Loucy (cell line): Measurements from ENCODE around the gene MGAT5.

Experiments used
- CTCF ChIP-seq: fragments of 200-600 bp; sonication (generic); conservative IDR thresholded peaks from 2 replicates; pipeline ENCODE4 v1.5.1; 2014; ENCODE audit warnings: mild to moderate bottlenecking, antibody characterized with exemption, low read length
- EZH2phosphoT487 ChIP-seq: fragments of 200-600 bp; IDR thresholded peaks from 2 replicates; pipeline ENCODE4 v1.6.1; 2018; ENCODE audit warnings: antibody characterized with exemption, mild to moderate bottlenecking, moderate library complexity, borderline replicate concordance

- TF ChIP-seq CTCF (no peak), EZH2phosphoT487 (no peak)
Observed at GRCh38 chr2:134417968-134418582, 164.2 kb downstream of the MGAT5 start.
